Globus pallidus (tissue), 1 donor: Measurements from ENCODE around the gene EBF4.
"Not testable (repeated sequence)": the region's sequence is repeated elsewhere in the genome, so short reads cannot be mapped to it uniquely, and the experiment has no call there.

ENCODE experiments used
- DNase-seq: peaks from one replicate; pipeline ENCODE4 v3.0.0-alpha.2; 2015; ENCODE audit warnings: low spot score

EBF4 gene

DNA sequence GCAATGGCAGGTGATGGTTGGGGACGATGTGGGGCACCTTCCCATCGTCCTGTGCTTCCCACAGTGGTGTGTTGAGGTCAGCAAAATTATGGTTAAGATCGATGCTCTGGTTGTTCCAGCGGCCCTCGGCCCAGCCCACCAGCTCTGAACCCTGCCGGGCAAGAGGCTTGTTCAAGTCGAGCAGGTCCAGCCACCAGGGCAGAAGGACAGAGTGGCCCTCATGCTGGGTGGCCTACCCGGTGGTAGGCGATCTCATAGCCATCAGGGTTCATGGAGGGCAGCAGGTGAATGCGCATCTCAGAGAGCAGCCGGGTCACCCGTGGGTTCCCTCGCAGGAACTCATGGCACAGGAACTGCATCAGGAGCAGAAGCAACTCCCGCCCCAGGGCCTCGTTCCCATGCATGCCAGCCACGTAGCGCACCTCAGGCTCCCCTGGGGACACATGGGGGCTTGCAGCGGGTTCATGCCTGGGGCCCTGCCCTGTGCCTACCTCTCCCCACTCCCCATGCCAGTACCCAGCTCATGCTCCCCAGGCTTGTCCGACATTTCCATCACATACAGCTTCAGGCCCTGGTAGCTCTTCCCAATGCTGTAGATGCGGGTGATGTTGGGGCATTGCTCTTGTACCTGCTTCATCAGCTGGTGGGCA is 103.6 kb downstream of the EBF4 start:
- DNase-seq = no peak

DNA sequence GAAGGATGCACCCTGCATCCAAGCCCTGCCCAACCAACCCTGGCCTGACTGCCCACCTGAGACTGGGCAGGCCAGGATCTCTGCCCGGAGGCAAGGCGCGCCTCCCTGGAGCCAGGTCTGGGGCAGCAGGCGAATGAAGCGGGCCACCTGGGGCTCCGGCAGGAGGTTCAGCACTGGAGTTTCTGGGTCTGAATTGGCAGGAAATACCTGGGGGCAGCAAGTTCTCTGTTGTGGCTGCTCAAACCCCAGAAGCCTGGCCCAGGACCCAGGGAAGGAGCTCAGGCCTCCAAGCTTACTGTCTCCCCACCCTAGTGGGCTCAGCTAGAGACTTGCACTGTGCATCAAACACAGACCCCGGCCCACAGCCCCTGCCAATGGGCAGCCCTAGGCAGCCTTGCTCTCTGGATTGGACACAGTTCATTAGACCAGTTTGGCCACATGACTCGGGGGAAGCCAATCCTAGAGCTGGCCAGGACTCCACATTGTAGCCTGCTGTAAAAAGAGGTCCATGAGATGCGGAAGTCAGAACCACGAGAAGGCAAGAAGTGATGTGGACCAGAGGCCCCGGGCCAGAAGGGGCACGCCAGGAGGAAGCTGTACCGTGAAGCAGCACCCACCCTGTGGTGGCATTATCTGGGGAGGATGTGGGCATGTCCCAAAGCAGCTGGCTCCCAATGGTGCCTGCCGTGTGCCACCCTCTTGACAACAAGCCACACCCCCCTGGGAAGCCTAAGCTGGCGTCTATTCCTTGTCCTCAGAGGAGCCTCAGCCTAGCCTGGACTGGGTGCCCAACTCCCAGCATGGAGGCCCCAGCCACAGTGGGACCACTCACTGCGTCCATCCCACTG is 104.8 kb downstream of the EBF4 start:
- DNase-seq = no peak

DNA sequence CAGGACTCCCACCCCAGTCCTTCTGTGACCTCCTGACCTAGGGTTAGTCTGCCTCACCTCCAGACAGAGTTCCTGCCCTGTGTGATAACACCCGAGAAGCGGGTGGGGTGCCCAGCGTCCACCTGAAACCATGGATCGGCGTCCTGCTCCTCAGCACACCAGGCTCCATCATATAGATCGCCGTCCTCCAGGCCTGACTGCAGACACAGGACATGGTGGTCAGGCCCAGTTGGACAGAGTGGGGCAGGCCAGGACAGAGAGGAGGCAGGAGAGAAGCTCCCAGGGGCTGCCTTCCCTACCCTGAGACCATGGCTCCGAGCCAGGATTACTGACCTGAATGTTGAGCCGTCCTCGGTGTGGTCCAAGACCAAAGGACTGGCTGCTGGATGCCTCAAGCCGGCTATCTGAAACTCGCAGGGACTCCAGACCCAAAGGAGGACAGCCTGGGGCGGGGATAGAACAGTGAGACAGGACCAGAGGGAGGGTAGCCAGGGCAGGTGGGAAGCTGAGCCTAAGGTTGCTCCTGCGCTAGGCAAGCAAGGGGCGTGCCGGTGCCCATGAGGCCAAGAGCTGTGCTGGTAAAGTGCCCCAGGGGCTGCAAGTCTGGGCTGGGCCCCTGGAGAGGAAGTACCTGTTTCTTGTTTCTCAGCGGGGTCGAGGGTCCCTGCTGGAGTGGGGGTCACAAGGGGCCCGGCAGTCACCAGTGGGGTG is 105.7 kb downstream of the EBF4 start:
- no peak for DNase-seq

DNA sequence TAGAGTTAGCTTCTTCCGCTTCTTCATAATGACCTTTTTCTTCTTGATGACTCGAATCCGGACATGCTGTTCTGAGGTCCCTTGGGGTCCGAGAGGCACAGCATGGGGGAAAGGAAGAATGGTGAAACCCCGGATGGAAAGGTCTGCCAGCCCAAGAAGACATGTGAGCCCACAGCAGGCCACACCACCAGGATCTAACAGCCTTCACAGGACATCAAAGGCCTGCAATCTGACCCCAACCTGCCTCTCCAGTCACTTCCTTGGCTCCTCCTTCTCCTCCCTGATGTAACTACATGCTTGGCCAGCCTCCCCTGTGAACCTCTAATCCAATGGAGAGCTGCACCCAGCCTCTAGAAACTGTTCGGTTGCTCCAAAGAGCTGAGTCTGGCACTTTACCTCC is 106.2 kb downstream of the EBF4 start:
- DNase-seq = no peak

DNA sequence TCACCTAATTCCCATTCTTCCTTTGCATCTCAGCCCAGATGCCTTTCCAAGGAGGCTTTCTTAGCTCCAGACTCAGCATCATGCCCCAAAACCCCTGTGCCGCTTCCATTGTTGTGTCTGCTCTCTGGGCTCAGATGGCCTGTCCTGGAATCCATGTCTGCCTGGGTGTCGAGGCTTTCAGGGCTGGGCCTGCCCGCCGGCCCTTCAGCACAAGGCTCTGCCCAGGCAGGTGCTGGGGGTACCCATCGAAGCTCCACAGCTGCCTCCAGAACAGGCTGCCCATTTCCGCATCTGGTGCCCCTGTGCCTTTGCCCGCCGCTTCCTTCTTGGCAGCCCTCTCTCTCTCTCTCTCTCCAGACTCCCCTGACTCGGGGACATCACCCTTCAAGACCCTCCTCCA is 106.7 kb downstream of the EBF4 start:
- no peak for DNase-seq

DNA sequence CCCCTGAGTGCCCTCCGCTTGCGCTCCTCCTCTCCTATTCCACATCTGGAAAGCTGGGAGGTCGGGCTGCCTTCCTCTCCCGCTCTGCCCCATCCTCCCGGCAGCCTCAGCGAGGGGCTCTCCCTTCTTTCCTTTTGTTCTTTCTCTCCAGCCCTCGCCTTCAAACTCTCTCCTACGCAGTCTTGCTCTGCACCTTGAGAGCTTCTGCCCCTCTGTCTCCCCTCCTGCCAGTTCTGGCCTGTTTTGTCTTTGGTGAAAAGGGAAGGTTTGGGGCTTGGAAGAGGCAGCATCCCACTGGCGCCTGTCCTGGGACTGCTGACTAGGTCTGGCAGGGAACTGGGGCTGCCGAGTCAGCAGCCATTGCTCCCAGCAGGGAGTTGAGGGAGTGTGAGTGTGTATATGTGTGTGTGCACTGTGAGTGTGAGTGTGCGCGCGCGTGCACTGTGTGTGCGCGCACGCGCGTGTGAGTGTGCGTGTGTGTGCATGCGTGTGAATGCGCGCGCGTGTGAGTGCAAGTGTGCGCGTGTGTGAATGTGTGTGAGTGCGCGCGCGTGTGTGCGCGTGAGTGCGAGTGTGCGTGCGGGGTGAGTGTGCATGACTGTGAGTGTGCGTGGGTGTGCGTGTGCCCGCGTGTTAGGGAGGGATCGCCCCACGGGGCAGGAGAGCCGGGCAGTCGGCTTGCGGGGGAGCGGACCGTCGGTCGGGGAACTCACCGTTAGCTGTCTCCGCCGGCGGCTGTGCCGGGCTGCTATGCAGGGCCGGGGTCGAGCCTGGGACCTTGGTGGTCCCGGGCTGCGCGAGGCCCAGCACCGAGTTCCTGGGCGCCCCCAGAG is 107.3 kb downstream of the EBF4 start:
- no peak for DNase-seq

DNA sequence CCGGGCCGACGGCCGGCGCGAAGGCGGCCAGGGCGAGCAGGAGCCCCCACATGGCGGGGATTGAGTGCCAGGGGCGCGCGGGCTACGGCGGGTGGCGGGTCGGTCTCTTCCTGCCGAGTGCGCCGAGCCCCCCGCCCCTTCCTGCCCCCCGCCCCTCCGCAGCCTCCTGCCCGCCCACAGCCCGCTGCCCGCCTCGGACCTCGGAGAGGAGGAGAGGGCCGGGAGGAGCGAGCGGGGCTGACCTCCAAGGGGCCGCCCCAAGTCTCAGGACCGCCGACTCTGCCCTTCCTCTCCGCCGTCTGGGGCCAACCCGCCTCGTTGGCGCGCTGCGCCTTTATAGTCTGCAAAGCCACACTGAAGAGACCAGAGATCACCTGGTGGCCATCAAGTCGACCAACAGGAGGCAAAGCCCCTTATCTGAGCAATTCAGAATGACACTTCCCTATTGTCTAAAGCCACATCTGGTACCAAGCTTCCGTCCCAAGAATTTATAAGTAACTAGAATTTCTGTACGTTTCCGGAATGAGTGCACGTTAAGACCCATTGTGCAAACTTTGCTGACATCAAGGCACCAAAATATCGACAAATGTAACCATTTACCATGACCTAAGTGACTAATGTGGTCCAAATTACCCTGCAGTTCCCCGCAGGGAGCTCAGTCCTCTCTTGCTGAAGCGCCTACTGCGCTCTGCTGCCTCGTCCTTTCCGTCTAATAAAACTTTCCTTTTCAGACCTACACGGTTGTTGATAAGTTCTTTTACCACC is 108.1 kb downstream of the EBF4 start, which contains the start of gene CPXM1:
Gene CPXM1 (minus strand): TSS at position 107 of the 765 bp plus-strand sequence. CDS start 55 bp downstream, at position 52.
- no peak for DNase-seq

DNA sequence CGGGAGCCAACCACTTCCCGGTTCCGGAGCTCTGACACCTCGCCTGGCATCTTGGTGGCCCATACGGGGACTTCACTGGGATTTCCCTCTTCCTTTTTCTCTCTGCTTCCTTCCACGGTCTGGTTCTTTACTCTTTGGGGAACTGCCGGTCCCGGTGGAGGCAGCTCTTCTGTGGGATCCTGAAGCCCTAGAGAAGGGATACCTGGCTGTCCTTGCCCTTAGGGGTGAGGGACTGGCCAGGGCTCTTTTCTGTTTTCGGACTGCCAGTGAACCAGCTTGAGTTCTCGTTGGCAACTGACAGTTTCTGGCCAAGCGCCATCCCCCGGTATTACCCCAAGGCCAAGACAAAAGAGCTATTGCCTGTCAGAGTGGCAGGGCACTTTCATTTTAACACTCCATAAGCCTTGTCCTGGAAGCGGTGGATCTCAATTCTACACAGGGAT is 108.7 kb downstream of the EBF4 start:
- DNase-seq = no peak

DNA sequence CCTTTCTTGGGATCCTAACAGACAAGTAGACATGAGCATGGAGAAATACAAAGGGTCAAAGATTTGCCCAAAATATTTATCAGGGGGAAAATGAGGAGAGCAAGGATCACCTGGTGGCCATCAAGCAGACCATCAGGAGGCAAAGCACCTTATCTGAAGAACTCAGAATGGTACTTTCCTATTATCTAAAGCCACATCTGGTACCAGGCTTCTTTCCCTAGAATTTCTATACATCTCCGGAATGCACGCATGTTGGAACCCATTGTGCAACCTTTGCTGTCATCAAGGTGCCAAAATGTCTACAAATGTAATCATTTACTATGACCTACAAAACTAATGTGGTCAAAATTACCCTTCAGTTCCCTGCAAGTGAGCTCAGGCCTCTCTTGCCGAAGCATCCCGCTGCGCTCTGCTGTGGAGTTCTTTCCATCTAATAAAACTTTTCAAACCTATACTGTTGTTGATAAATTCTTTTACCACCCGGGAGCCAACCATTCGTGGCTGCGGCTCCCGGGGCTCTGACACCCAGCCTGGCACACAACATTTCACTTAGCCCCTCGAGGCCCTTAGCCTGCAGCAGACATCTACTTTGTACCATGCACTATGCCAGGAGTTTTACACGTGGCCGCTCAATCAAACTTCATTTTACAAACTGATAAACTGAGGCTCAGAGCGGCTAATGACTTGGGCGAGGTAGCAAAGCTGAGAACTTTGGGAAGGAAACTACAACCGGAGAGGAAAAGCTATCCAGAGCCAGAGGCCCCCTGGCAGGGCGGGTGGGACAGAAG is 111.7 kb downstream of the EBF4 start:
- DNase-seq = no peak

DNA sequence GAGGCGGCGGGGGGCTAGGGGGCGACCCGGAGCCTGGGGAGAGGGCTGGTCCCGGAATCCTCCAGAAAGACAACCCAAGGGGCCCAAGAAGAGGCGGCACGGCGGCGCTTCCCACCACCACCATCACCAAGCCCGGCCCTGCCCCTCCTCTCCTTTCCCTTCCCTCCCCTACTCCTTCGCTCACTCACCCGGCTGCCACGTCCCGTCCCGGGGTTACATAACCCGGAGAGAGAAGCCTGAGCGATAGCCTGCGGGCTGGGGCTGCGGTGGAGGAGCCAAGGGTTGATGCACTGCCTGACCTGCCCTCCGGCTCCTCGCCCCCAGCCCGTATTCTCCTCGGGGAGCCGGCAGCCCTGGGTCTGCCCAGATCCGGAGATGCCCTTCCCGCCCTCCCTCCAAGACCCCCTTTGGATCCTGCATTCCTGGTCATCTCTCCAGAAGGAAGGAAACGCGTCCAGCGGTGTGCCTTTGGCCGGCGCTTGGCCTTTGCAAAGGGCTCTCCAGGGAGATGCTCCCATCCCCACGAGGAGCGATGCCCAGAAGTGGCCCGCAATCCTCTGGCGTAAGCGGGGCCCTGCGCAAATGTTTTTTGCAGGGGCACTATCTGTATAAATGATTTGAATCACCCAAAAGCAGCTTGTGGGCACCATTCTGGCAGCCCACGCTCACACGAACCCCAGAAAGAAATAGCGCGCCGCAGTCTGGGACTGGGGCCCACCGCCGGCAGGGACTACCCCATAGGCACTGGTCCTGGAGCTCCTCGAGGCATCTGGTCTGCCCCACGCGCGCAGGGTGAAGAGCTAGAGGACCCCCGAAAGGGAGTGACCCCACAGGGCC is 112.5 kb downstream of the EBF4 start:
- no peak for DNase-seq

DNA sequence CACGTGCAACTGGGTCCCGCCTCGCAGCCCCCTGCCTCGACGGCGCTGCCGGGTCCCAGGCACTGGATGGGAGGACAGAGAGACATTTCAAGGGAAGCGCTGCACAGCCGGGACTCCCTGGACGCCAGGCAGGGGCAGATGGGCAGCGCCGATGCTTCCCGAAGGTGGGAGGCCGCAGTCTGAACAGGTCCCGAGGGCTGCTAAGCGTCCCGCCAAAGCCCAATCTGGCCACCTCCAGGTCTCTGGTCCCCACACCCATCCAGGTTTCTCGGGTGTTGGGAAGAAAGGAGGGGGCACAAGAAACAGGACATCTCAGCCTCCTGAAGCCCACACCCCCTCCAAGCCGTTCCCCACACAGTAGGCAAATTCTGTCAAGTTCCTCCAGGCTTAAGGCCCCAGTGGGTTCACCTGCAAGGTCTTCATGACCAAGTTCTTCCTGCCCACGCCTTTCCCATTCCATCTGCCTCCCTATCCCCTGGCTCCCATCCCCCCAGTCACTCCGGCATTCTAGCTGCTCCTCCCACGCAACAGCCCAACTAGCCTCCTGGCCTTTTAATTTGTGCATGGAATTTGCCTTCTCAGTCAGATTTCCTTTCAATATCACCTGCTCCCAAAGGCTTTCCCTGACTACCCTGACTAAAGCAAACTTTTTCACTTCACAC is 113.2 kb downstream of the EBF4 start:
- DNase-seq = no peak

DNA sequence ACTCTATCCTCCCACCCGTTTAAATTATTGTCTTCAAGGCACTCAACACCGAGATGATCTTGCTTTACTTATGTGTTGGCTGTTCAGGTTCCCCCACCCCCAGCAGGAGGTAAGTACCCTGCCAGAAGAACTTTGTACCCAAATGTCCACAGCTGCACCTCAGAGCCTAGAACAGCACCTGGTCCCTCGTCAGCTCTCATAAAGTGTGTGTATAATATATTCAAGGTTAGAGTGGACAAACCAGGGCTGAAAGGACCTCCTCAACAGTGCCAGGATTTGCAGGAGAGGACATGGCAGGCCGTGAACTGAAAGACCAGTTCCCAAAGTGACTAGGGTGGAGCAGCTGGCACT is 113.7 kb downstream of the EBF4 start:
- DNase-seq = no peak

DNA sequence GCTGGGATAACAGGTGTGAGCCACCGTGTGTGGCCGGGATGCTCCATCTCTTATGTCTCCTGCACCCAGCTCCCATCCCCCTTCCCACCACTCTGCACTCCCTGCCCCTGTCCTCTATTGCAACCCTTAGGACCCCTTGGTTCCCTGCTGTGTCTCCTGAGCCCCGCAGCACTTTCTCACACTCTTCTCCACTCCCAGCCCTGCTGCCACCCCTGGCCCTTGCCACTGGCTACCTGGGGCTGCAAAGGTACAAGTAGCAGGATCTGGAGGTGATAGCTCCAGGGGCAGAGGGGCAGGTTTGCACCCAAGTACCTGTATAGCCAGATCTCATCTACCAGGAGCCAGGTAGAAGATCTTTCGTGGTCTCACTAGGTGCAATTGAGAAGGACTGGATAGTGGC is 114.4 kb downstream of the EBF4 start:
- DNase-seq = no peak

DNA sequence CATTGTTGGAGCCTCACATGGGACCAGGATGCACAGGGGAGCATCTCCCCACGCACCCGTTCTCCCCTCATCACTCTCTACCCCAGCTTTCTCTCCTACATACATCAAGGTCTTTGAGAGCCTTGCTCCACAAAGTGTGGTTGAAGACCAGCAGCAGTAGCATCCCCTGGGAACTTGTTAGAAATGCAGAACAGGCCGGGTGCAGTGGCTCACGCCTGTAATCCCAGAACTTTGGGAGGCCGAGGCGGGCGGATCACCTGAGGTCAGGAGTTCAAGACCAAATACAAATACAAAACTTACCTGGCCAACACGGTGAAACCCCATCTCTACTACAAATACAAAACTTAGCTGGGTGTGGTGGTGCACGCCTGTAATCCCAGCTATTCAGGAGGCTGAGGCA is 115.3 kb downstream of the EBF4 start:
- not testable (repeated sequence) for DNase-seq

DNA sequence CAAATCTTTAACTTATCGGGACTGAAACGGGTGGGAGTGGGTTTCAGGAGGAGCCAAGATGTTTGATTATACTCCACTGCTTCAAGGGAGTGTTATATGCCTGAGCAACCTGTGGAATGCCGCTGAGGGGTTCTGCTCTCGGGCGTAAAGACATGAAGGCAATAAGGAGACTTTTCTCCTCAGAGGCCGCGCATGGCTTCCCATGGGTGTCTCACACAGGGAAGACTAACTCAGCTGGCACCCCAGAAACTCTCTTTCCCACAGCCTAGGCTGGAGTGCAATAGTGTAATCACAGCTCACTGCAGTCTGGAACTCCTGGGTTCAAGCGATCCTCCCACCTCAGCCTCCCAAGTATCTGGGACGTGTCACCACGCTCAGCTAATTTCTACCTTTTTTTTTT is 117.1 kb downstream of the EBF4 start:
- no peak for DNase-seq
